GM19193 (cell line): ENCODE data around the gene CCDC178.

Source experiments
- POLR2A ChIP-seq: IDR thresholded peaks from 4 replicates; pipeline ENCODE4 v1.6.1; 2011; ENCODE audit not compliant: insufficient read depth, insufficient read length; ENCODE audit errors: extremely low read depth

CCDC178 gene

GRCh38 chr18:33020877-33021276 lies 419.6 kb downstream of the CCDC178 start:
- no peak for TF ChIP-seq POLR2A

DNA sequence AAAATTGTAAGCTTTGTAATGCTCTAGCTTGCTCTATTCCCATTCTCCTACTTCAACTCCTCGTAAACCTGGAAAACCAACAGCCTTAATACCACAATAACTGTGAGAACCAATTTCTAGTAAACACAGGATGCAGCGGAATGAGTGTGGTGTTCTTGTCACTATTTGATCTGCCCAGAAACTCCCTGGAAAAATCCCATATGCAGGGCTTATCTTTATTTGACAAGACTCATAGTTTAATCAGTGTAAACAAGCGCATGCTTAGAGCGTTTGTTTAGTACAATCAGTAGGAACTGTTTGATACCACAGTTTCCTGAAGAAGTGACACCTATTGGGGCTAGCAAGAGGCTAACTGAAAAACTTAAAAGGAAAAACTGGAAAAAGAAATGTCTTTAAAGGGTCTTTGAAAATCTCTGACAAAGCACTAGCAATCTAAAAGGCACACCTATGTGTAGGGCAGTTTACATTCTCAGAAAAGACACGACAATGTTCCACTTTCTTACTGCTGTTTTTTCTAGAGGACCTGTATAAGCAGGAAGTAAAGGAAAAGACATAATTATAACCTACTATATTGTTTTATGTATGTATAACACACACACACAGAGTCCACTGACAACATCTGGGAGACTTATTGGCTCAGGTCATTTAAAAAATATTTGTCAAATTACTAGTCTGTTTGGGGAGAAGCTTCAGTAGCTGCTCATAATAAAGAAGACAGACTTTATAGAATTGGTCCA lies 426.3 kb downstream of the CCDC178 start:
- no peak for TF ChIP-seq POLR2A

DNA sequence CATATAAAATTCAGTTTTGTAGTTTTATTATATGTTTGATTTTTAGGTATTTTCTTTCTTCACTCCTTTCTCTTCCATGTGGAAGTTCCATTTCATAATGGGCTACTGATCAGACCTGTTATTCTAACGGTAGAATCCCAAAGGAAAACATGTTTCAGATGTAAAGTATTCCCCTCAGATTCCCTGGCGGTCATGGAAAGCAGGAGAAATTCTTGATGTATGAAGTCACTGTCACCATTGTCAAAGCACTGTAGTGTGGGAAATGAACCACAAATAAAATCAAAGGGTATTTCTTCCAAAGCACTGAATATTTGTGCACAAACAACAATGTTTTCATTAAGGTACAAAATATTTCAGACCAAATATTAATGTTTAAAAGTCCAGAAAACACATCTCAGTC lies 430.4 kb downstream of the CCDC178 start:
- TF ChIP-seq POLR2A, result no peak

- TF ChIP-seq POLR2A, result no peak
Measured at GRCh38 chr18:32998921-32999320, 441.6 kb downstream of the CCDC178 start.

- TF ChIP-seq POLR2A, result no peak
Measured at GRCh38 chr18:32998285-32998684, 442.2 kb downstream of the CCDC178 start.

- TF ChIP-seq POLR2A, result no peak
Measured at GRCh38 chr18:32983721-32984120, 456.8 kb downstream of the CCDC178 start.

DNA sequence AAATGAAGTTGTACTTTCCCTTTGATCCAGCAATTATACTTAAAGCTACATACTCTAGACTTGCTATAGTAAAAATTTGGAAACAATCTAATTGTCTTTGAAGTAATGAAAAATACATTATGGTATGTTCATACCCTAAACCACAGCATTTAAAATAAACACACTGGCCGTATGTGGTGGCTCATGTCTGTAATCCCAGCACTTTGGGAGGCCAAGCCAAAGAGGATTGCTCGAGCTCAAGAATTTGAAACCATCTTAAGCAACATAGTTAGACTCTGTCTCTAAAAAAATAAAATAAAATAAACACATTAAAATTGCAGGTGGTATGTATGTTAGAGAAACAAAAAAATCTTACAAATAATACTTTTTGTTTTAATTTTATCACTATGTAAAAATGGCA lies 459.6 kb downstream of the CCDC178 start:
- TF ChIP-seq POLR2A, result no peak

DNA sequence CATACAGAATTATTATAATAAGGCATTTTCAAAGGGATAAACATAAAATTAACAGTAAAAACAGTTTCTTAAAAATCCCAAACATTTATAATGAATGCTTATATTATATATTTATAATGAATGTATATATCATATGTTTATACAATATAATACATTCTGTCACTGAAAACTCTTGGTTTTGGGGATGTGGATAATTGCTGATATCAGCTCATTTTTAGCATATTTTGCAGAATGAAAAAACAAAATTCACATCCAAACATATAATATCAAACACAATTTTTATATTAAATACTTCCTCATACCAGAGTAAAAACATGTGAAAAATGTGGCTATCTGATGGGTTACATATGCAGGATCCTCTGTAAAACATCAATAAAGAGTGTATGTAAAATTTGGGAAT lies 465.0 kb downstream of the CCDC178 start:
- TF ChIP-seq POLR2A, result no peak

- TF ChIP-seq POLR2A, result no peak
Measured at GRCh38 chr18:32975163-32975436, 465.4 kb downstream of the CCDC178 start.

DNA sequence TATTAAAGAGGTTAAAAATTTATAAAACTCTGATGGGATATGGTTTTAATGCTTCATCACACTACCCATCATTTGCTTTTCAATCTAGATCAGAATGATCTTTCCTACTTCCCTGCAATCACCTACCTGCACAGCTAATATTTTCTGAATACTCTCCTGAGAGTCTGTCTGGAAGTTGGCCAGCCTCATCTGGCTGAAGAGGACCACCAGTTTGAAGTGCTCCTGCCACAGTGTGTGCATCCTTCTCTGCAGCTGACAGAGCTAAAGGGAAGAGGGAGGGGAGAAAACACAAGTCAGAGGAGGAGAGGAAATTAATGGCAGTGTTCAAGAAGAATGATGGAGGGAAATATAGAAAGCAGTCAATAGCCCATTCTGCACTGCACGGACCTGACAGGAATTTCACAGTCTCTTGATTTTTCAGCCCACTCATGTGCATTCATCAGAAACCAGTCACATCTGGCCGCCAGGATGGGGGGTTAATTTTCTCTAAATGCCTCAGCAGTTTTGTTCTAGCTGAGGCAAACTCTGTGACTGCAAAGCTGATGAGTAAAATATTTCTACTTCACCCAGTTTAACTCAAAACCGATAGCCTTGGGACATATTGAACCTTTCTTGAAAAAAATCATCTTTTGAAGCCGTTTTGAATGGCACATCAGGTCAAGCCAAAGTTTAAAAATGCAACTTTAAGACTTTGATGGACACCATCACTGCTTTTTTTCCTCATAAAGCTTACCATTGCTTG lies 465.9 kb downstream of the CCDC178 start:
- no peak for TF ChIP-seq POLR2A

GRCh38 chr18:32968248-32968647 lies 472.3 kb downstream of the CCDC178 start:
- TF ChIP-seq POLR2A, result no peak

GRCh38 chr18:32966141-32966540 lies 474.4 kb downstream of the CCDC178 start:
- TF ChIP-seq POLR2A, result no peak

- TF ChIP-seq POLR2A, result no peak
Measured at GRCh38 chr18:32961538-32961937, 479.0 kb downstream of the CCDC178 start.

DNA sequence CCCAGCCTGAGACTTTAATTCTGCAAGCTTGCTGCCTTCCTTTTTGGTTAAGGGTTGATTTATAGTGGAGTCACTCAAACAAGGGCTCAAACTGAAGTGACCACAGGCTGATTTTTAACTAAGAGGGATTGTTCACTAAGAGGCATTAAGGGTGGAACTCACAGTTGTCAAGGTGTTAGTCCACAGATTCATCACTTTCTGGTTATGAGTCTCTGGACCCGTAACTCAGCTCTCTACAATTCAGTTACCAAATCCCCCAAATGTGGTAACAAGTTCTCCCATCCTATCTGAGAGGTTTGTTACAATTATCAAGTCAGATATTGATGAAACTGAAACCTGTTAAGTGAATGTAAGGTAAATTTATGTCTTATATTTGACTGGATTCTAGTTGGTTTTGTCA lies 481.8 kb downstream of the CCDC178 start:
- no peak for TF ChIP-seq POLR2A

DNA sequence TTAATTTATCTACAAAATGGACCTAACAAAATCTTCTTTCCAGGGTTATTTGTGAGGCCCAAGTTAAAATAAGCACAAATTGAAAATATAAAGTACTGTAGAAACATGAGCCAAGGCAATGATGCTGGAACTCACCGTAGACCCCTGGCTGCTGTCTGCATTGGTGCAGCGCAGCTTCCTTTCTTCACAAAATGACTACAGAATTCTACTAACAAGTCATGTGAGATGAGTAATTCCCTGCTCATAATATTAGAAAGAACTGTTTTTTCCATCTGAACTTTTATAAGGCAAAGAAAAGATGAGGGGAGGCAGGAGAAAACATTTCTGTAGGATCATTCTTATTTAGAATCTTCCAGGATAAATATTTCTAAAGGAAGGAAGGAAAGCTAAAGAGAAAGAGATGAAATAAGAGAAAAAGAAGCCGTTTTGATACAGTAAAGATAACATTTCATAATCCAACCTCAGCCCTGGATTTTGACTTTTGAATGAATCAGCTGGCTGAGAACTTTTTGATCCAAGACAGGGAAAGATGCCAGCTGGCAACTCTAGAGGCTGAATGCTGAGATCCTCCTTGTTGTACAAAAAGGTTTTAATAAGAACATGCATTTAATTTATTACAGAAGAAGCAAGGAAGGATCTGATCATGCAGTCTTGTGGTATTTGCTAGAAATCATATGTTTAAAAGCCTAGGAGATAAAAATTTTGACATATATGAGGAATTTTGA lies 483.8 kb downstream of the CCDC178 start:
- no peak for TF ChIP-seq POLR2A

DNA sequence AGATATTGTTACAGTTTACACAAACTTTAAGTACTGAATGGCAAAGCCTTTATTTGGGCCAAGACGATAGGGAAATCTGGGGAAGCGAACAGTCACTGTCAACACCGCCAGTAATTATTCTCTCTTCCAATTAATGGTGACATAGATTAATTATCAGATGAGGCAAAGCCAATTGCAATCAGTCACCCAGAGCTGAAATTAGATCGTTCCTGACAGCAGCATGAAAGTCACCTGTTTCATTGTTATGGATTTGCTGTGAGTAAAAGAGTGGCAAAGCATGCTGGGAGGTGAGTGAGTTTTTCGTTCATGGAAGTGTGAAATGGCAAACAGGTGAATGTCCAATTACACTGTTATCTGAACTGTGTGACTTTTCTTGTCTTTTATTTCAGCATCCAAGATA lies 502.9 kb downstream of the CCDC178 start:
- TF ChIP-seq POLR2A, result no peak
